ENCODE results near the gene MTMR8.
A peak's percentile ranks its signal among the peaks of the same experiment; 100 is the strongest.
"Not testable (repeated sequence)": the region's sequence is repeated elsewhere in the genome, so short reads cannot be mapped to it uniquely, and the experiment has no call there.

The MTMR8 gene

GRCh38 chrX:64394874-64395567, at the start of gene MTMR8:
MTMR8 (minus strand) TSS chrX:64395452; CDS start chrX:64395363, 89 bp downstream.
- peak; percentile 30 to 68 for DNase-seq (ENCODE audit: extremely low read depth in 1 of 2, low read depth in 1 of 2)

- no peak for DNase-seq (ENCODE audit: extremely low read depth in 1 of 2, low read depth in 1 of 2)
Measured at GRCh38 chrX:64439551-64439950, 44.3 kb upstream of the MTMR8 start.

- no peak for DNase-seq (ENCODE audit: extremely low read depth in 1 of 2, low read depth in 1 of 2)
Measured at GRCh38 chrX:64437665-64438064, 42.4 kb upstream of the MTMR8 start.

DNA sequence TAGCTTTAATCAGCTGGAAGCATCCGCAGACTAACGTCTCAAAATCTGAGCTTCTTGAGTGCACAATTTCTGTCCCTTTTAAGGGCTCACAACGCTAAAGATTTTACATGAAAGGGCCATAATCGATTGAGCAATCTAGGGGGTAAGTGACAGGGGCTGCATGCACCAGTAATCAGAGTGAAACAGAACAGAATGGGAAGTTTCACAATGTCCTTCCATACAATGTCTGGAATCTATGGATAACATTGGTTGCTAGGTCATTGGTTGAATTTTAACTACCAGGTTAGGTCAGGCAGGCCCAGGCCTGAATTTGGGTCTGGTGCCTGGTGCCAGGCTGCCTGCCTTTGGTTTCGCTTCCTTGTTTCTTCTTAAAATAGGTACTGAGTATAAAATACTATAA, 42.0 kb upstream of the MTMR8 start:
- no peak for DNase-seq (ENCODE audit: extremely low read depth in 1 of 2, low read depth in 1 of 2)

- DNase-seq (ENCODE audit: extremely low read depth in 1 of 2, low read depth in 1 of 2): no peak
Measured at GRCh38 chrX:64428371-64428770, 33.1 kb upstream of the MTMR8 start.

GRCh38 chrX:64427787-64428186, 32.5 kb upstream of the MTMR8 start:
- DNase-seq (ENCODE audit: extremely low read depth in 1 of 2, low read depth in 1 of 2): peak in 1 of 2 donors; percentile 3

- no peak for DNase-seq (ENCODE audit: extremely low read depth in 1 of 2, low read depth in 1 of 2)
Measured at GRCh38 chrX:64427281-64427680, 32.0 kb upstream of the MTMR8 start.

DNA sequence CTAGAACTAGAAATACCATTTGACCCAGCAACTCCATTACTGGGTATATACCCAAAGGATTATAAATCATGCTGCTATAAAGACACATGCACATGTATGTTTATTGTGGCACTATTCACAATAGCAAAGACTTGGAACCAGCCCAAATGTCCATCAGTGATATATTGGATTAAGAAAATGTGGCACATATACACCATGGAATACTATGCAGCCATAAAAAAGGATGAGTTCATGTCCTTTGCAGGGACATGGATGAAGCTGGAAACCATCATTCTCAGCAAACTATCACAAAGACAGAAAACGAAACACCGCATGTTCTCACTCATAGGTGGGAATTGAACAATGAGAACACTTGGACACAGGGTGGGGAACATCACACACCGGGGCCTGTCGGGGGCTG, 14.5 kb upstream of the MTMR8 start:
- DNase-seq (ENCODE audit: extremely low read depth in 1 of 2, low read depth in 1 of 2): not testable (repeated sequence)

DNA sequence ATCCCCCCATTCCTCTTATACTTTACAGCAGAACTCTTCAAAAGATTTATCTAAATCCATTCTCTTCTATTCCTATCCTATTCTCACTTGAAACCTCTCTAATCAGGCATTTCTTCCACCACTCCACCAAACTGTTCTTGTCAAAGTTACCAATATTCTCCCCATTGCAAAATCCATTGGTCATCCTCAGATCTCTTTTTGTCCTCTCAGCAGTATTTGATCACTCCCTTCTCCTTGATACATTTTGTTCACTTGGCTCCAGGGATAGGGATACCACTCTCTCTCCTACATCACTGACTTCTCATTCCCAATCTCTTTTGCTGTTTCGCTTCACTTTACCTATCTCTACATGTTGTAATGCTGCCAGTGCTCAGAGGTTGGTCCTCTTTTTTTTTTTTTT, 2.8 kb upstream of the MTMR8 start:
- DNase-seq (ENCODE audit: extremely low read depth in 1 of 2, low read depth in 1 of 2): no peak

GRCh38 chrX:64395568-64395929, 297 bp upstream of the MTMR8 start:
- no peak for DNase-seq (ENCODE audit: extremely low read depth in 1 of 2, low read depth in 1 of 2)

GRCh38 chrX:64394059-64394873, 986 bp downstream of the MTMR8 start:
- DNase-seq (ENCODE audit: extremely low read depth in 1 of 2, low read depth in 1 of 2): no peak

DNA sequence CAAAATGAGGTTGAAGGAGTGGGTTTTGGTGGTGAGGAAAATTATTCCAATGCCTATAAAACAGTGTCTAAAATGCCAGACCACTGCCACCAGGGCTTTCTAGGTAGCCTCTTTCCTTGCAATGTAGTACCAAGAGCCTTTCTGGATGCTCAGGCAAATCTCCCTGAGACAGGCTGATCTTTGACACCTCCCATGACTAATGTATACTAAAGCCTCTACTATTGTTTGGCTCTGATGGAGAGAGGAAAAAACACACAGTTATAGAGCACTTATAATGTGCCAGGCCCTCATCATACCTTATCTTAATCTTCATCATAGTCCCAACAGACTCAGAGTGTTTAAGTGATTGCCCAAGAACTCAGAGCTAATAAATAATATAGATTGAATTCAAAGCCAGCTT, 5.8 kb downstream of the MTMR8 start:
- no peak for DNase-seq (ENCODE audit: extremely low read depth in 1 of 2, low read depth in 1 of 2)

GRCh38 chrX:64380789-64381188, 14.5 kb downstream of the MTMR8 start:
- not testable (repeated sequence) for DNase-seq (ENCODE audit: extremely low read depth in 1 of 2, low read depth in 1 of 2)

- no peak for DNase-seq (ENCODE audit: extremely low read depth in 1 of 2, low read depth in 1 of 2)
Measured at GRCh38 chrX:64379924-64380323, 15.3 kb downstream of the MTMR8 start.

GRCh38 chrX:64377753-64378152, 17.5 kb downstream of the MTMR8 start:
- no peak for DNase-seq (ENCODE audit: extremely low read depth in 1 of 2, low read depth in 1 of 2)

DNA sequence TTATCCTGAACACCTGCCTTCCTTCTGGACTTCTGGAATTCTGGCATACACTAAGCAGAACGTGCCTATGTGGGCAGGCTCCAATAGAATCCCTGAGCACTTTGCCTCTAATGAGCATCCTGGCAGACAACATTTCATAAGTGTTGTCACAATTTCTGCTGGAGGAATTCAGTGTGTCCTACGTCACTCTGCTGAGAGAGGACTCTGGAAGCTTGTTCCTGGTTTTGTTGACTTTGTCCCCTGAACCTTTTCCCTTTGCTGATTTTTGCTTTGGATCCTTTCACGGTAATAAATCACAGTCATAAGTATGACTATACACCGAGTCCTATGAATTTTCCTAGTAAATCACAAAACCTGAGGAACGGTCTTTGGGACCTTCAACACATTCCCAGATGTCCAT, 43.2 kb downstream of the MTMR8 start:
- no peak for DNase-seq (ENCODE audit: extremely low read depth in 1 of 2, low read depth in 1 of 2)

GRCh38 chrX:64350521-64350920, 44.7 kb downstream of the MTMR8 start:
- no peak for DNase-seq (ENCODE audit: extremely low read depth in 1 of 2, low read depth in 1 of 2)

GRCh38 chrX:64350047-64350446, 45.2 kb downstream of the MTMR8 start:
- no peak for DNase-seq (ENCODE audit: extremely low read depth in 1 of 2, low read depth in 1 of 2)

GRCh38 chrX:64342811-64343210, 52.4 kb downstream of the MTMR8 start:
- DNase-seq (ENCODE audit: extremely low read depth in 1 of 2, low read depth in 1 of 2): no peak

- DNase-seq (ENCODE audit: extremely low read depth in 1 of 2, low read depth in 1 of 2): no peak
Measured at GRCh38 chrX:64338296-64338695, 57.0 kb downstream of the MTMR8 start.

DNA sequence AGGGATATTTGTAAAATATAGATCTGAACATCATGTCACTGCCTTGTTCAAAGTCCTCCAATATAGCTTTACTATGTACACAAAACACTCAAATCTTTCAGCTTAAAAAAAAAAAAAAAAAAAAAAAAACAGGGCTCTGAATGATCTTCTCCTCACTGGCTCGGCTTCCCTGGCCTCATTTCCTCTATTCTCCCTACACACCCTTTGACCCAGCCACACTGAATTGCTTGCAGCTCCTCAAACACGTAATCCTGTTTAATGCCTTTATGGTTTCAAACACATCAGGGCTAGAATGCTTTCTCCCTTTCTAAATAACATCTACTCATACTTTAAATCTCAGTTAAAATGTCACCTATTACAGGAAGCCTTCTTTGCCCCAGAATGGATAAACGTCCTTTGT, 60.8 kb downstream of the MTMR8 start:
- DNase-seq (ENCODE audit: extremely low read depth in 1 of 2, low read depth in 1 of 2): no peak

- no peak for DNase-seq (ENCODE audit: extremely low read depth in 1 of 2, low read depth in 1 of 2)
Measured at GRCh38 chrX:64330284-64330683, 65.0 kb downstream of the MTMR8 start.
